Embryonic facial prominence (tissue), 1 donor: Measurements from ENCODE around the gene FAM120A.

ENCODE experiments used
- DNase-seq: peaks from one replicate; pipeline ENCODE4 v3.0.0-alpha.2; 2016; ENCODE audit errors: extremely low spot score

Gene FAM120A

GRCh38 chr9:93557366-93558137, 106.1 kb downstream of the FAM120A start:
- DNase-seq: no peak

GRCh38 chr9:93558503-93558902, 107.0 kb downstream of the FAM120A start:
- no peak for DNase-seq

DNA sequence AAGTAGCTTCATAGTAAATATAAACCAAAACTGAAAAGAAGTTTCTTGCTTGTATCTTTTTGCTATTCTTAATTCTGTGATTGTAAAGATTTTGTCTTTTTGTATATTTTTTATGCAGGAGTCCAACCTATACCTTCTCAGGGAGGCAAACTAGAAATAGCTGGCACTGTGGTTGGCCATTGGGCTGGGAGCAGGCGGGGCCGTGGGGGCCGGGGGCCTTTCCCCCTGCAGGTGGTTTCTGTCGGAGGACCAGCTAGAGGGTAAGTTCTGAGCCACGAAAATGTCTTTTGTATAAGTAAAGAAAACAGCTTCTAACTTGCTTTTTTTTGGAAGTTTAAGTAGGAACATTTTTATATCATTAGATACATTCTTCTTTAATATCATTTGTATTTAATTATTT, 109.5 kb downstream of the FAM120A start:
- DNase-seq: no peak

- no peak for DNase-seq
Observed at GRCh38 chr9:93562157-93562556, 110.7 kb downstream of the FAM120A start.

DNA sequence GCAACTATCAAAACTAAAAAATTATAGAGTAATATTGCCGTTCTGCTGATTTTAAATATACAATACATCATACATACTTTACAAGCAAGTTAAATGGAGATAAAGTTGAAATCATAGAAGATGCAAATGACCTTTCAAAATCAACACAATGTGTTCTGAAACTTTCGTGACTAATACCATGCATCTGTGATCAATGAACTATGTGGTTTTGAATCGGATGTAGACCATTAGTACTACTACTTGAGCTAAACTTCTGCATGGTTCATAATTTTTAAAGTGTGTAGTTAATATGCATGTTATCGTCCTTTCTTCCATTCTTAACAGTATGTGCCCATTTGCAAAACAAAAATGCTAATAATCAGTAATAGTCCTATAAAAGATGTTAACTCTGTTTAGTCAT, 113.6 kb downstream of the FAM120A start:
- no peak for DNase-seq

DNA sequence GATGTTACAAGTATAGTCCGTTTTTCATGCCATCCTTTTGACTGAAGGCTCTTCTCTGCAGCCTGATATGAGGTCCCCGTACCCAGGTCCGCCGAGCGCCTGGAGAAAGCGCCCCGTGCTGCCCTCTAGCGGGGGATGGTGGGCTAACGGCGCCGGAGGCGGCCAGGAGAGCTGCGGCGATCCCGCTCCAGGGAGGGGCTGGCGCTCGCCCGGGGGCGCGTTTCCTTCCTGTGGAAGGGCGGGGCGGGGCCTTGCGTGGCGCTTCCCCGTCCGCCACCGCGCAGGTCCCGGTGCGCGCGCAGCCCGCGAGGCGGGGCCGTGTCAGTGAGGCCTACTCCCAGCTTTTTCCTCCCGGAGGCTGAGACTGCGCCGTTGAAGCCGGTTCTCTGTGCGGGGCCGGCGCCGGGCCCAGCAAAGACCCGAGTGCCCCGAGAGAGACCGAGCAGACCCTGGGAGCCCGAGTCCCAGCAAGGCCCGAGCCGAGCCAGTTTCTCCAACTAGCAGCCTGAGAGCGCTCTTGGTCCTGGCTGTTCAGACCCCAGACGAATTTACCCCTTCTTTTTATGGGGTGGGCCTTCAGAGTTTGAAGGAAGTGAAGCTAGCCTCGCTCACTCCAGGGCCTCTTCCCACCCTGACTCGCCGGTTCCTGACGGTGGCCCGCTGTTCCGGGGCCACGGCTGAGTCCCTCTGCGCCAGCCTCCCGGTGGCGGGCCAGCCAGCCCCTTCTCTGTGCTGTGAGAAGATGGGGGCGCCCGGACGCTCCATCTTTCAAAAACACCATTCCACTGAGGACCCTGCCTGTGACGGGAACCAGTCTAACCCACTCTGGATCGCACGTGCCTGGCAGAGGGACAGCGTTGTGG, 115.2 kb downstream of the FAM120A start:
- DNase-seq: peak; percentile 84

GRCh38 chr9:93567271-93567959, 115.9 kb downstream of the FAM120A start:
- DNase-seq: no peak

DNA sequence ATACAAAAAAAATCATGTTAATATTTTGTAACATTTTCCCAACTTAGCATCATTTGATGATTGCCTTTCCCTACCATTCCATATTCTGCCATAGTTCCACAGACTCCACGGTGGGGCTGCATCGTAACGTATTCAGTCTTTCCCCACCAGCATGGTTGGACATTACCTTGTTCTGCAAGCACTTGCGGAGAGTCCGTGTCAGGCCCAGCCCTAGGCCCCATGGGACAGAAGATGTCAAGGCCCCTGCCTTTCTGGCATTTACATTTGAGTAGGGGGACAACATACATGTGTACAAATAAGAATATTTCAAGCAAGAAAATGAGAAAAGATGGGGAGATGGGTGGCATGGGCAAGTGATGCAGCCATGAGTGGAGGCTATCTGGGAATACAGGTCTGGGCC, 116.7 kb downstream of the FAM120A start:
- no peak for DNase-seq

DNA sequence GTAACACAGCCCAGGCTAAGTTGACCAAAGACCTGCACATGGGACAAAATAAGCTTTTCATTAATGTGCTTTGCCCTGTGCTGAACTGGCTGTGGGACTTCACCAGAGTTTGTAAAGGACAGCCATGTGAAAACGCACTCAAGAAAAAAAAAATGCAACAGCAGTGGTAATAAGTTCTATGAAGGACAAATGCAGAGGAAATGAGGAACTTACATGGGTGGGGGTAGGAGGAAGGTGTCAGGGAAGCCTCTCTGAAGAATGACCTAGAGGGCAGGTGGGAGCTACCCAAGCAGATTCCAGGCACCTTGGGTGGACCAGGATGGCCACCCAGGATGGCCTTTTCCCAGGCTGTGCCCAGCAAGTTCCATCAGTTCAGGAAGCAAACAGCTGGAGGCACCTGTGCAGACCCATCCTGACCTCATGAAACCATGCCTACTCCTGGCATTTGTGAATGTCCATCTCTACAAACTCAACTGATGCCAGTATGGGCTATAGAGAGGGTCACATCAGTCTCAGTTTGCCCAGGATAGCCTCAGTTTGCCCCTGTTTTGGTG, 118.2 kb downstream of the FAM120A start:
- no peak for DNase-seq

DNA sequence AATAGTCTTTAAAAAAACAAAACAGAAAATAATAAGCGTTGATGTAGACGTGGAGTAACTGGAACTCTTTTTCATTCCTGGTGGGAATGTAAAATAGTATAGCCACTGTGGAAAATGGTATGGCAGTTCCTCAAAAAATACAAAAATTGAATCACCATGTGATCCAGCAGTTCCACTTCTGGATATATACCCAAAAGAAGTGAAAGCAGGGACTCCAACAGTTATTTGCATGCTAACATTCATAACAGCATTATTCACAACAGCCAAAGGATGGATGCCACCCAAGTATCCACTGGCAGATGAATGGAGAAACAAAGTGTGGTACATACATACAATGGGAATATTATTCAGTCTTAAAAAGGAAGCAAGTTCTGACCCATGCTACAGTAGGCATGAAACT, 120.7 kb downstream of the FAM120A start:
- no peak for DNase-seq

GRCh38 chr9:93572636-93573515, 121.4 kb downstream of the FAM120A start:
- no peak for DNase-seq

GRCh38 chr9:93573516-93573828, 122.0 kb downstream of the FAM120A start:
- DNase-seq: no peak

DNA sequence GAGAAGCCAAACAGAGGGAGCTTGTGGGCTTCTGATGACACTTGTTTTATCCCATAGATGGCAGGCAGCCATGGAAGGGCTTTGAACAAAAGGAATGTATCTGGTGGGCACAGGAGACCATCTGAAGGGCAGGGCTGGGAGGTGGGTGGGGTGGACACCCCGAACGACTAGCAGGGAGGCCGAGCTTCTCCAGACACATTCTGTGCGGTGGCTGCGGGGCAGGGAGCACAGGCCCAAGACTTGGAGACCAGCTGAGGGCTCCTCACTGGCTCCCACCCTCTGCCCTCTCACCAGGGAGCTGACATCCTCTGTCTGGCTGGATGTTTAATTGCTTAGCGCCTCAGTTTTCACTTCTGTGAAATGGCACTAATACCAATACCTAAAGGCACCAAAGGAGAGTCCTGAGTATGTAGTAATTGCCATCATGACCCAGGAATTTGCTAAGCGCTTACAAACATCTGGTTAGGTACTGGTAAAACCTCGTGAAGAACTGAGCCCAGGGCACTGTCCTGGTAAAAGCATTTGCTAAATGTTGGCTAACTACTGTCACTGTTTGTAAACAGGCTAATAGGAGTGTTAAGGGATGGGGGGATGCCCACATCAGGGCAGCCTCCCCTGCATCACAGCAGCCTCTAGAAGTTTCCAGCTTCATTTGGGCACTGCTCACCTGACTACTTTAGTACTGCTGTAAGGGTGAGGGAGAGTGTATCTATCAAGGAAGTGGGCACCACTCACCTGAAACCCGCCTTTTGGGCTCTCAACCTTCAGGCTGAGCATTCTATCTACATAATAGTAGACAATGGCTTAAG, 122.8 kb downstream of the FAM120A start:
- no peak for DNase-seq

DNA sequence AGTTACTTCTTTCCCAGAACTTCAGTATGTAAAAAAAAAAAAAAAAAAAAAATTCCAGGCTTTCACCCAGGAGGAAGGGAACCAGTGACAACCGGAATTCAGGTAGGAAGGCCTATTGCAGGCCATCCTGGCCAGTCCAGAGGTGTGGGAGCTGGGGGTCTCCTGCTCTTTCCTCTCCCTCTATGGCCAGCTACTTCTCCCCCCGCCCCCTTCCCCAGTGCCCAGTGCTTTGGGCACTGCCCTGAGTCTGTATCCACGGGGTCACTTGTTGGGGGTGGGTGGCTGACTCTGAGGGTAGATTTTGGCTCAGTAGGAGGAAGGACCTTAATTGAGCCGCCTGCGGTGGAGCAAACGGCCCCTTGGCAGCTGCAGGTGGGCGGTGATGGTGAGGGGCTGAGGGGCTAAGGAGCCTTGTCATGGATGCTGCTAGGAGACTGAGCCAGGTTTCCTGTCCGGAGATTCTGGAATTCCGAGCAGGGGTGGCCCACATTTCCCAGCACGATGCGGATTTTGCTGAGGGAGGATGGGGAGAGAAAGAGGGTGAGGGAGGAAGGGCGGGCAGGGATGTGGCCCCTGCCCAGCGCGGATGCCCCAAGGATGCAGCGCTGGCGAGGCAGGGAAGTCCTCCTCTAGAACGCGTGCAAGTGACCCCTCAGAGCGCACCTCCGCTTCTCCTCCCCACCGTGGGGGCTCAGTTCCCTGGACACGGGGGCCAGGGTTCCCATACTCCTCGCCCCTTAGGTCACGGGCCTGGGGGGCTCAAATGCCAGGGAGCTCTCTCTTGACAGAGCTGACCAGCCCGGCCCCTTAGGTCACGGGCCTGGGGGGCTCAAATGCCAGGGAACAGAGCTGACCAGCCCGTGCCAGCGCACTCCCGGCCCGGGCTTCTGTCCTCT, 123.7 kb downstream of the FAM120A start:
- DNase-seq: no peak

DNA sequence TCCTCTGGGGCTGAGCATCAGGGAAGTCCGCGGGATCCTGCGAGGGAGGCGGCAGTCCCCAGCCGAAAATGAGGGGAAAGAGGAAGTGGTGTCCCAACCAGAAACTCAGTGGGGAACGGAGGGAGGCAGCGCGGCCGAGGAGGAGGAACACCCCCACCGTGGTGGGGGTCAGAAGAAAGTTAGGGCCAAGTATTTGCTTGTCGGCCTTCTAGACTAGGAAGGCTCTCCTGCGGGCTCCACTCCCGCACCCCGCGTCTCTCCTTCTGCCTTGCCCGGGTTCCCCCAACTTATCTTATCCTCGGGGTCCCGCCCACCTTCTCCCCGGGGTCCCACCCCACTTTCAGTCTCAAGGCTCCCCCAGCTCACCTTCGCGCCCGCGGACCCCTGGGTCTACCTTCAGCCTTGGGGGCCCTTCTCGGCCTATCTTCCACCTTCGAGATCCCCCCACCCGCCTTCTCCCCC, 124.3 kb downstream of the FAM120A start:
- DNase-seq: peak; percentile 36

- DNase-seq: no peak
Observed at GRCh38 chr9:93576258-93577077, 125.0 kb downstream of the FAM120A start, which contains the start of gene PHF2. PHF2 (plus strand) TSS chr9:93576584; CDS start chr9:93576774, 190 bp downstream.

GRCh38 chr9:93577078-93577974, 125.8 kb downstream of the FAM120A start:
- DNase-seq: no peak
